DND-41 (cell line): ENCODE measurements around the gene CIC.
A peak's percentile ranks its signal among the peaks of the same experiment; 100 is the strongest.

Source experiments
- ATAC-seq: fragments of 200-7000 bp; cut with Tn5 transposase; 3 replicates; pipeline ENCODE4 v1.9.1; 2021; ENCODE audit warnings: low read depth; ENCODE audit not compliant: insufficient read depth
- DNase-seq: peaks from one replicate; pipeline ENCODE4 v3.0.0-alpha.2; 2020
- H2AFZ ChIP-seq: 2 replicates; pipeline ENCODE4 v1.6.0; 2012; ENCODE audit warnings: low read depth, low read length
- H3K27ac ChIP-seq: 2 replicates; pipeline ENCODE4 v1.5.1; 2012; ENCODE audit warnings: low read length, inconsistent platforms
- H3K27me3 ChIP-seq: fragments of 200-600 bp; sonication (generic); 2 replicates; pipeline ENCODE4 v1.6.0; 2012; ENCODE audit warnings: low read length, mild to moderate bottlenecking, inconsistent platforms; ENCODE audit not compliant: insufficient read depth, poor library complexity
- H3K36me3 ChIP-seq: 2 replicates; pipeline ENCODE4 v1.5.1; 2012; ENCODE audit warnings: low read length, inconsistent platforms; ENCODE audit not compliant: insufficient read depth
- H3K4me1 ChIP-seq: 2 replicates; pipeline ENCODE4 v1.5.1; 2012; ENCODE audit warnings: mild to moderate bottlenecking, low read length; ENCODE audit not compliant: insufficient read depth
- H3K4me2 ChIP-seq: 2 replicates; pipeline ENCODE4 v1.6.0; 2012; ENCODE audit warnings: mild to moderate bottlenecking, moderate library complexity, low read length, inconsistent platforms; ENCODE audit not compliant: insufficient read depth
- H3K4me3 ChIP-seq, 2 experiments: fragments of 200-600 bp in 1 of 2; shearing (Covaris generic) in 1 of 2; 2 replicates each; pipeline ENCODE4 v1.5.1; 2012 to 2016; ENCODE audit warnings: inconsistent platforms in 2 of 2, low read length in 2 of 2, mild to moderate bottlenecking in 2 of 2, low read depth in 1 of 2, moderate library complexity in 1 of 2
- H3K79me2 ChIP-seq: 2 replicates; pipeline ENCODE4 v1.6.0; 2012; ENCODE audit warnings: low read length, inconsistent platforms; ENCODE audit not compliant: insufficient read depth
- H3K9ac ChIP-seq: 2 replicates; pipeline ENCODE4 v1.6.0; 2012; ENCODE audit warnings: low read depth, mild to moderate bottlenecking, inconsistent platforms, low read length, moderate library complexity
- H3K9me3 ChIP-seq: 2 replicates; pipeline ENCODE4 v1.5.1; 2012; ENCODE audit warnings: low read length, moderate library complexity, mild to moderate bottlenecking, inconsistent platforms; ENCODE audit not compliant: insufficient read depth, severe bottlenecking
- H4K20me1 ChIP-seq: 2 replicates; pipeline ENCODE4 v1.6.0; 2012; ENCODE audit warnings: low read length; ENCODE audit not compliant: insufficient read depth
- CTCF ChIP-seq: IDR thresholded peaks from 2 replicates; pipeline ENCODE4 v1.5.1; 2012; ENCODE audit warnings: borderline replicate concordance, low read length, moderate library complexity, mild to moderate bottlenecking; ENCODE audit not compliant: poor library complexity, severe bottlenecking; ENCODE audit errors: extremely low read depth
- EZH2 ChIP-seq: IDR thresholded peaks from 3 replicates; pipeline ENCODE4 v1.6.1; 2012; ENCODE audit warnings: borderline replicate concordance, low read depth, mild to moderate bottlenecking, moderate library complexity, low read length, inconsistent platforms; ENCODE audit not compliant: severe bottlenecking

CIC gene

GRCh38 chr19:42289556-42290041, 20.5 kb downstream of the CIC start:
- Histone ChIP-seq H3K9ac (no peak overlapping the region), H2AFZ (no peak overlapping the region), H4K20me1 (peaks cover 44% of the 10 kb centered on the region), H3K27me3 (no peaks in the 10 kb centered on the region), H3K9me3 (no peaks in the 10 kb centered on the region), H3K4me3 (no peak overlapping the region), H3K27ac (no peak overlapping the region), H3K4me2 (no peak overlapping the region), H3K79me2 (peaks cover 19% of the 10 kb centered on the region), H3K36me3 (peaks cover 86% of the 10 kb centered on the region), H3K4me1 (peaks cover 17% of the 10 kb centered on the region)
- TF ChIP-seq EZH2: no peak
- no peak for TF ChIP-seq CTCF
- DNase-seq (no peak), ATAC-seq (no peak)

- Histone ChIP-seq H3K4me2 (no peak overlapping the region), H3K36me3 (peaks cover 89% of the 10 kb centered on the region), H3K79me2 (peaks cover 13% of the 10 kb centered on the region), H3K27me3 (no peaks in the 10 kb centered on the region), H3K4me1 (peaks cover 12% of the 10 kb centered on the region), H2AFZ (no peak overlapping the region), H3K9me3 (no peaks in the 10 kb centered on the region), H3K27ac (no peak overlapping the region), H3K9ac (no peak overlapping the region), H3K4me3 (no peak overlapping the region), H4K20me1 (peaks cover 40% of the 10 kb centered on the region)
- ATAC-seq (no peak), DNase-seq (no peak)
- no peak for TF ChIP-seq EZH2
These were observed 21.1 kb downstream of the CIC start for GRCh38 chr19:42290136-42290522.

GRCh38 chr19:42290523-42291434, 21.7 kb downstream of the CIC start:
- TF ChIP-seq CTCF (peak; percentile 66), EZH2 (no peak)
- peaks cover 36% of the 10 kb centered on the region for H4K20me1 ChIP-seq
- peaks cover 95% of the 10 kb centered on the region for H3K36me3 ChIP-seq
- ATAC-seq: peak; percentile 74
- no peak overlapping the region for H3K4me3 ChIP-seq
- no peaks in the 10 kb centered on the region for H3K27me3 ChIP-seq
- H3K9me3 ChIP-seq: no peaks in the 10 kb centered on the region
- H3K27ac ChIP-seq: no peak overlapping the region
- peaks cover 7% of the 10 kb centered on the region for H3K79me2 ChIP-seq
- H3K9ac ChIP-seq: no peak overlapping the region
- H3K4me2 ChIP-seq: no peak overlapping the region
- H2AFZ ChIP-seq: no peak overlapping the region
- H3K4me1 ChIP-seq: peaks cover 5% of the 10 kb centered on the region
- peak; percentile 64 for DNase-seq

- Histone ChIP-seq H3K9ac (no peak overlapping the region), H3K4me3 (no peak overlapping the region), H3K9me3 (no peaks in the 10 kb centered on the region), H2AFZ (no peak overlapping the region), H4K20me1 (peaks cover 36% of the 10 kb centered on the region), H3K36me3 (peaks cover 96% of the 10 kb centered on the region), H3K4me1 (no peaks in the 10 kb centered on the region), H3K79me2 (peaks cover under 1% of the 10 kb centered on the region; the same call in 1 of the 2 replicates), H3K4me2 (no peak overlapping the region), H3K27me3 (no peaks in the 10 kb centered on the region), H3K27ac (no peak overlapping the region)
- no peak for DNase-seq
- TF ChIP-seq EZH2 (no peak), CTCF (no peak)
- no peak for ATAC-seq
These were observed 22.4 kb downstream of the CIC start for GRCh38 chr19:42291435-42291810.
